ENCODE data around the gene NQO2.
A peak's percentile ranks its signal among the peaks of the same experiment; 100 is the strongest.

Gene NQO2, protein sequence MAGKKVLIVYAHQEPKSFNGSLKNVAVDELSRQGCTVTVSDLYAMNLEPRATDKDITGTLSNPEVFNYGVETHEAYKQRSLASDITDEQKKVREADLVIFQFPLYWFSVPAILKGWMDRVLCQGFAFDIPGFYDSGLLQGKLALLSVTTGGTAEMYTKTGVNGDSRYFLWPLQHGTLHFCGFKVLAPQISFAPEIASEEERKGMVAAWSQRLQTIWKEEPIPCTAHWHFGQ

DNA sequence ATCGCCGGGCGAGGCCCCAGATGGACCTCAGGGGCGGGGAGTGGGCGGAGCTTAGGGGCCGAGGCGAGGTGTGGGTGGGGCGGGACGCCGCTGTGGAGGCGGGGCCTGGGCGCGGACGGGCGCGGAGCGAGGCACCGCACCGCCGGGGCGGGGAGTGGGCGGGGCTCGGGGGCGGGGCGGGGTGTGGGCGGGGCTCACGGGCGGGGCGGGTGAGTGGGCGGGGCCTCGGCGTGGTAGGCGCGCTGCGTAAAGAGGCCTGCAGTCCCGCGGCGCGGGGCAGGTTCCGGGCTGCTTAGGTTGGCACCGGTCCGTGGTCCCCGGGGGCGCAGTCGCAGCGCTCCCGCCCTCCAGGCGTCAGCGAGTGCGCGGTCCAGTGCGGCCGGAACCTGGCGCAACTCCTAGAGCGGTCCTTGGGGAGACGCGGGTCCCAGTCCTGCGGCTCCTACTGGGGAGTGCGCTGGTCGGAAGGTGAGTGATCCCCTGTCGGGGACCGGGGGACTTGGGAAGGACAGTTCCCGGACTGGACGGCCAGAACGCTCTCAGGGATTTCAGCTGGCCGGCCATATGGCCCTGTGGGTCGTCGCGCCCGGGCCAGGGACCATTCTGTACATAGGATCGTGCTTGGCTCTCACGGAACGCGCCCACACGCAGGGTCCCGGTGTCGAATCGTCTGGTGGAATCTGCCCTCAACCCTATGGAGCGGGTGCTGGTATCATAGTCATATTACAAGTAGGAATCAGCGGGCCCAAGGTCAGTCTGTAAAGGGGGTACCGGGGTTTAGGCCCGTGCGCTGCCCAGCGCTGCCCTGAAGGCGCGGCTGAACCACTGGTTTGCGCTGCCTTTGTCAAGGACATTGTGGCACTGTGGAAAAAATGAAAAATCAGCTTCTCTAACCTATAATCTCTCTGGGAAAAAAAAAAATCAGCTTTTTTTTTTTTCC, at the start of gene NQO2:
Gene NQO2, plus strand, starts transcription at position 277 of the 940 bp plus-strand sequence. CDS start 6,659 bp downstream, outside the sequence.
- peak in 1 of 2 experiments; percentile 91 for DNase-seq

DNA sequence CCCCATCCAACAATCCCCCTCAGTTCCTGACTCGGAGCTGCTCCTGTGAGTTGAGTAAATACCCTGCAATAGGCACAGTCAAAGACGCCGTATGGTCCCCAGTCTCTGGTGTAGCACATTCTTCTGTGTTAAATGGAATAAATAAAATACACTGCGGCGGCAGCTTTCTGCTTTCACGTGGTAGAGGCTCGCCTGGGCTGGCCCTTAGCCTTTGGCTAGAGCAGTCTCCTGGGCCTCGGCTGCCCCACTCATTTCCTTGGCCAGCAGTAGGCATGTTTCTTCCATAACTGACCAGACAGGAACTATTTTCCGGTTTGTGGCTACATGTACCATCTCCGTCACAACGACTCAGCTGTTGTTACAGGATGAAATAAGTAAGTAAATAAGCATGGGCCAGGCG, 49.0 kb upstream of the NQO2 start:
- DNase-seq, result no peak

DNA sequence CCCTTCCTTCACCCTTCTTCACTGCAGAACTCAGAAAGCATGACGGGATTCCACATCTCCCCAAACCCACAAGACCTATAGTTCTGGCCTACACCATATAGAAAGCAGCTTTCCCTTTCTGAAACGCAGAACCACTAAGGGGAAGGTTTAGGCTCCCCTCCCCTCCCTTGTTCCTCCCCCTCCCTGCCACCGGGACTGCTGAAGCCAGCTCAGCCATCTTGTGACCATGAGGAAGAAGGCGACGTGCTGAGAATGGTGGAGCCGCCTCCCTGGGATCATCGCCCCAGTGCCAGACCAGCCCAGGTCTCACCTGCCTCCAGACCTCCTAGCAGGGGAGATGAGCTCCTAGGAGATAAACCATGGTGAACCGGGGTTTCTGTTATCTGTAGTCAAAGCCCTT, 48.0 kb upstream of the NQO2 start:
- no peak for DNase-seq

DNA sequence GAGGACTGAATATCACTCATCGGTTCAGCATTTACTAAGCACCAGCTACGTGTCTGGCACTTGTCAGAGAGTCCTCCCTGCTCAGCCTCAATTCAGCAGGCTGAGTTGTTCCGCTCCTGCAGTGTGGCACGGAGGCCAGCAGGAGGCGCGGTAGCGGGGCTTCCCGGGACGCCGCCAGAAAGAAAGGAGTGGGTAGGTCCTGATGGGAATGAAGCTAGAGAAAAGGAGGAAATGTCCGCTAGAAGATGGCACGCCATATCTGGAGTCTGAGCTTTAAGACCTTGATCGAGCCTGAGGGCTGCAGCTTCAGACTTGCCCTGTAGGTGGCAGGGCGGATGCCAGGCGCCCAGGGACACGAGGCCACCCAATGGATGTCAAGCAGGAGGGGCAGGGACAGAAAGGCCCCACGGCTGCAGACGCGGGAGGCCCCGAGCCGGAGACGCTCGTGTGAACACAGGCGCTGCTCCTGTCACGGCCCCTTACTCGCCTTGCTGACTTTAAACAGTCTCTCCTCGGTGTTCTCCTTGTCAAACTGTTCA, 47.1 kb upstream of the NQO2 start:
- peak in 1 of 2 experiments; percentile 45 for DNase-seq

DNA sequence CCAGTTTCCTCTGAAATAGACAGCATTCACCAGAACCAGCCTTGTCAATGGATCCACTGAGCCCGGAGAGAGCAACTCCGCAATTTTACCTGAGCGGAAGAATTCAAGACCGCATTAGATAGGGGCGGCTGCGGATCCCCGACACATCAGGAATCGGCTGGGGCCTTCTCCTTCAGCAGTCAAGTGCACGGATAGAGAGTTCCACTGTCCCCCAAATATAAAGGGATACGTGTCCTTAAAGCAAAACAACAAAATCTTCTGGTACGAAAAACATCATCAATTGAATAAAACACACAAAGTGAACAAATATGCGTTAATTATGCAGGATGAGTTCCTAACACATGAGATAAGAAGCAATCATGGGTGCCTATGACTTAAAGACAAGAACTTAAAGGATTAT, 46.6 kb upstream of the NQO2 start:
- DNase-seq, result no peak

DNA sequence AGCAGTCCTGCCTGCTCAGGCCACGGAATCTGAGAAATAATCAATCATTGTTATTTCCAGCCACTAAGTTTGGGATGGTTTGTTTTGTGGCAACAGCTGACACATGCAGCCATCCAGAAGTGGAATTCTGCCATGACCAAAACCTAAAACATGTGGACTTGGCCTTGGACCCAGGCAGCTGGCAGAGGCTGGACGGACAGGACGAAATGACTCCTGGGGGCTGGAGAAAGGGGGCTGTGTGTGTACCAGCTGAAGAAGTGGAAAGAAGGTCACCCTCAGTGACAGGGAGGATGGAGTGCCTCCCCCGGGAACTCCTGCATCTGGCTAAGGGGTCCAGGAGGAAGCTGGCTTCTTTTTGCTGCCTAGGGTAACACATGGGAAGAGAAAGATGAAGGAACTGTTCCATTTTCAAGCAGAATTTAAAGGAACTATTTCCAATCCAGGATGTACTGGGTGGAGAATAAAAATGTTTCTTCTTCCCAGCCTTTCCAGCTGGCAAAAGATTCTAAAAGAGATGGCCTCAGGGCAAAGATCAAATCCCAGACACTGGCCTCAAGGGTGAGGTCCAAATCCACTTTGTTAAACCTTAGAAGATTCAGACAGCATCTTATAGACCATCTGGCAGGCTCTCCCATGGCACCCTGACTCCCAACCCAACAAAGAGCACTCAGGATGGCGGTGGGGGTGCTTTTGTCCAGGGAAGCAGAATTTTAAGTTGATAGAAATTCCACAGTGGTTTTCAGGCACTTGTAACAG, 42.6 kb upstream of the NQO2 start:
- no peak for DNase-seq

DNA sequence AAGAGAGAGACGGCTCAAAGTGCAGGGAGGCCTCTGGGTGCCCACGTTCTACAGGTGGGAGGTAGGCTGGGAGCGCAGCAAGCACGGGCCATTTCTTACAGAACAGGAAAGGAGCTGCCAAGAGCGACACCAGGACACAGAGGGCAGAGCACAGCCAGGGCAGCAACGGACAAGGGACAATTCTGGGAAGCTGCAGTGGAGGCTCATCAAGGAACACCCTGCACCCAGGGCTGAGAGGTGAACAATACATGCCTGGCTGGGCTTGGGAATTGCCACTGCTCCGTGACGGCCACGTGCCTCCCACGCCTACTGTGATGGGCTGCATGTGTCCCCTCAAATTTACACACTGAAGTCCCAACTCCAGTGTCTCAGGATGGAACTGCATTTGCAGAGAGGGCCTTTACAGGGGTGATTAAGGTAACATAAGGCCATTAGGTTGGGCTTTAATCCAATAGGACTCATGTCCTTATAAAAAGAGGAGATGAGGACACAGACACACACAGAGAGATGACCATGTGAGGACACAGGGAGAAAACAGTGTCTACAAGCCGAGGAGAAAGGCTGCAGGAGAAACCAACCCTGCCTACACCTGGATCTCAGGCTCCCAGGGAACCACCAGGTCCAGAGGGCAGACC, 41.9 kb upstream of the NQO2 start:
- DNase-seq, result no peak

DNA sequence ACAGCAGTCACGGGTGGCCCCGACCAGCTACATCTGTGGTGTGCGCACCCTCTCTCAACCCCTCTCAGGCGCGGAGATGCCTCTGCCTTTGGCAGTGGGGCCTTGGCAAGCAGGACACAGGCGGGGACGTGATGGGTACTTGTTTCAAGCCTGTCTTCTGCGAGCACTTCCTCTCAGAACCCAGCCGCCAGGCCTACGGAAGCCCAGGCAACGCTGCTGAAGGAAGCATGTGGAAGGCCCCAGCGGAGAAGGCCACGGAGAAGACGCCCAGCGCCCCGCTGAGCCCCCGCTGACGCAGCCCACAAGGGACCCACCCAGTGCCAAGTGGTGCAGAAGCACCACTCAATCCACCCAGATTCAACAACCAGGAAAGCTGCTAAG, 41.4 kb upstream of the NQO2 start:
- no peak for DNase-seq

DNA sequence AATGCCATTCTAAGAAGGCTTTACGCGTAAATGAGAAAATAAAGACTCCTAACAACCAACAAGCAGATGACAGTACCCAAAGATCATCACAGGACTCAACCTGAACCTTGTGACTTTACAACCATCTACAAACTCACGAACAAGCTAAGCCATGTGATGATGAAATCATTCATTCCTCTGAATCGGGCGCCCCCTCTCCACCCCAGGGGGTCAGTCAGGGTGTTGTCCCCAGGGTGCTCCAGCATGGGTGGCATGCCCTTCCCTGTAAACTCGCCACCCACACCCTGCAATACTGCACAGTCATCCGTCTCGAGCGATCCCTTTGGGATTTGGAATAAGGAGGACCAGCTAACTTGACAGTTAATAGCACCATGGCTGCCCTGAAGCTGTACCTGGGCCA, 40.9 kb upstream of the NQO2 start:
- DNase-seq, result no peak

DNA sequence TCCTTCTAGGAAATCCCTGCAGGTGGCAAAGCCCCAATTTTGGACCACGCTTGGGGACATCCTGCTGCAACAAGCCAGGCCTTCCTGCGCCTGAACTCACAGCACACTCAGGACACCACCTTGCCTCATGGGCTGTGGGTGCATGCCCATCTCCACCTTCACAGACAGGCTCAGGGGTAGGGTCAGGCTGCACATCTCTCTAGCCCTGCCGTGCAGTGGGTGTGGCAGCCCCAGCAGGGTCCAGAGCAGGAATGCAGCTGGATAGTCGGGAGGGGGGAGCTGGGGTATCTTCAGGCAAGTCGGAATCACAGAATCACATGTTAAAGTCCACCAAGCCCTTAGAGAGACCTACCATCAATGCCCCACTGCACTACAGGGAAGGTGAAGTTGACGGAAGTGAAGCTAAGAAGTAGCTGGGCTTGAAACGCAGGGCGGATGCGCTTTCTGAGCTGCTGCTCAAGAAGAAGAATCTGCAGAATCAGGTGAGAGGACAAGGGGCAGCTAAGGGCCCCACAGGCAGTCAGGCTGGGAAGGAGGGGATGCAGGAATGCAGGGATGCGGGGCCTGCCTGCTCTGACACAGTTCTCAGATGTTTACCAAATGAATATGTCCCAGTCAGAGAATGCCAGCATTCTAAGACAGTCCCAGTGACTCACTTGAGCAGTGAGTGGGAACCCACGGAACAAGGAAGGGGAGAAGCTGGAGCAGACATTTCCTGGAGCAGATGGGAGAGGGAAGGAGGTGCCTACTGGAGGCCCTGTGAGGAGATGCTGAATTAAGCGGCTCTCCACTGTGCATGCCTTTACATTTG, 39.6 kb upstream of the NQO2 start:
- DNase-seq, result no peak

DNA sequence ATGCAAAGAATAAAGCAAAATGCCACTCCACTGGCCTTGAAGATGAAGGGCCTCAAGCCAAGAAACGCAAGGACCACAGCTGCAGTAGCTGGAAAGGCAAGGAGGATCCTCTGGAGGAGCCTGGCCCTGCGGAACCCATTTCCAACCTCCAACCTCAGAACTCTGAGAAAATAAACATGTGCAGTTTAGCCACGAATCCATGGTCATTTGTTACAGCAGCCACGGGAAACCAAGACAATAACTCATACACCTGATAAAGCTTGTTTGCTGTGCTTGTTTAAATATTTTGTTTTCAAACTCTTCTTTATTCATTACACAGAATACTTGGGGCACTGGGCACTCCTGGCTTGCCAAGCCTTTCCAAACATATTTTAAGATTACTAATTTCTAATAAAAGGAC, 38.8 kb upstream of the NQO2 start:
- DNase-seq, result no peak

DNA sequence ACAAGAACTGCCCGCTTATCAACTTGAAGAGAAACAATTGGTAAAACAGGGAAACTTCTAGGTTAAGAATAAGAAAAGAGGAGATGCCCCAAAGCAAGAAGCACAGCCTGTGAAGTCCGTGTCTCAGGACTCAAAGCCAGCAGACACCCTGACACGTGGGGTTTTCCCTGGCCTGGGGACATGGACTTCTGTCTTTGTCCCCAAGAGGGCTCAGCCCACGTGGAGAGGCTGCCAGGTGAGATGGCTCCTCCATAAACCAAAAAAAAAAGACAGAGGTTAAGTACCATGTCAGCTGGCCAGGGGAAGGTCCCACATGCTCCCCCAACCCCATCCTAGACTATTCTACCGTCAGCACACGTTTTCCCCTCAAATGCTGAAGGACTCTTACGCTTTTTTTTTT, 38.2 kb upstream of the NQO2 start:
- no peak for DNase-seq

DNA sequence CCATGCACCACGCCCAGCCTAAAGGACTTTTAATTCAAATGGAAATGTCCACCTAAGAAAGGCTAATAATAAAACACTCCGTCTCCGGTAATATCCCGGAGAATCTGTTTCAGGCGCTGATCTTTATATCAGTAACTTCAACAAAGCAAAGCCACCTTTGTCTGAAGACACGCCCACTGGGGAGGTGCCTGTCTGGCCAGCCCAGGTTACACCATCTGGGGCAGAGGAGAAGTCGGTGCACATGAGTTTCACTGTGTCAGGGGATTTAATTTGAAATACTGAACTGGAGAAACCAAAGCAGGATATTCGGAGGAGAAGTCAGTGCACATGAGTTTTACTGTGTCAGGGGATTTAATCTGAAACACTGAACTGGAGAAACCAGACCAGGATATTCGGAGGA, 37.7 kb upstream of the NQO2 start:
- DNase-seq, result no peak

DNA sequence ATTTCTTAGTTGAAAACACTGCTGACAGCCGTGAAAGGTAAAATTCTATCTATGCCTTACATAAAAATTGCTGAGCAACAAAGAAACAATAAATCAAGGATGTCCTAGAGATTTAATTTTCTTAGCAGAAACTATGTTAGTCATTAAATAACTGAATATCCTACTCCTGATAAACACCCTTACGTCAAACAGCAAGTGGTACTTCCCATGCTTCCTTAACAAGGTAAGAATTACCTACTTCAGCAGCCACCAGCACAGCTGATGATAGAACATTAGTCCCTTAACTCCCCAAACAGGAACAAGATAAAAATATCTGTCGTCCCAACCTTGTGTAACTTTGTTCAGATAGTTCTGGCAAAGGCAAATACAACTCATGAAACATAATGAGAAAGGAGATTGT, 37.1 kb upstream of the NQO2 start:
- no peak for DNase-seq

DNA sequence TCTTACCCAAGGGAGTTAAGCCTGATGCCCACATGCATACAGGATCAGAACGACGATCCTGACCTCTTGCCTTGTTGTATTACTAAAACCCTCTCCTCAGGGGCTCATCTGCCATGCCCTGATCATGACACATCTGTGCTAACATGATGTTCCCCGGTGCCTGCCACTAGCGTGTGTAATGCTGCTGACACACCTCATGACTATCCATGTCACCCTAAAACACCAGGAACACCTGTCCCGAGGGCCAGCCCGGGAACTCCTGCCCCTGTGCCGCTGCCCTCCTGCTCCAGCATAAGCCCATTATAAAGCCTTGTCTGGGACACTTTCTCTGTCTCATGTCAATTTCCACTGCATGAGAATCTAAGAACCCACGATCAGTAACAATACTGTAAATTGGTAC, 35.9 kb upstream of the NQO2 start:
- DNase-seq, result no peak

DNA sequence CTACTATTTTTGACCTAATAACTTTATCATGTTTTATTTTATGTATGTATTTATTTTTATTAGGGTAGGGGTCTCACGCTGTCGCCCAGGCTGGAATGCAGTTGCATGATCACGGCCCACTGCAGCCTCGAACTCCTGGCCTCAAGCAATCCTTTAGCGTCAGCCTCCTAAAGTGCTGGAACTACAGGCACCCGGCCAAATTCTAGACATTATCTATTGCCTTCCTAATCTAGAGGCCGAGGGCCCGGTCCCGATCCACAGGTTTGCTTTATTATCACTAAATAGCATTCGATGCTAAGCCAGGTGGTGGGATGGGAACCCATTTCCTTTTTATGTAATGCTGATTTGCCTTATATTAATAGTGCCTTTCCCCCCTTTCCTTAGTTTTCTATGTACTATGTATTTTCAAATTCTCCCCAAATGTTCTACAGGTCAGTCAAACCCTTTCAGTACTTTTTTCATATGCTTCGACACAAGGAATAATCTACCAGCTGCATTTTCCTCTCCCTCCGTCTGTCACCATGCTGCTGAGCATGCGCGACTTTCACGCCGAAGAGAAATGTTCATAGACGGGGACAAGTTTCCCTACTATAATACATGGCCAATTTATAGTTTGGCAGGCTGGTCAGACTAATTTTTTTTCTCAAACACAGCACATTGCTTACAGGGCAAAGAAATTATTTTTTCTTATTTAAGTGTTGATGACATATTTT, 34.7 kb upstream of the NQO2 start:
- DNase-seq, result no peak

DNA sequence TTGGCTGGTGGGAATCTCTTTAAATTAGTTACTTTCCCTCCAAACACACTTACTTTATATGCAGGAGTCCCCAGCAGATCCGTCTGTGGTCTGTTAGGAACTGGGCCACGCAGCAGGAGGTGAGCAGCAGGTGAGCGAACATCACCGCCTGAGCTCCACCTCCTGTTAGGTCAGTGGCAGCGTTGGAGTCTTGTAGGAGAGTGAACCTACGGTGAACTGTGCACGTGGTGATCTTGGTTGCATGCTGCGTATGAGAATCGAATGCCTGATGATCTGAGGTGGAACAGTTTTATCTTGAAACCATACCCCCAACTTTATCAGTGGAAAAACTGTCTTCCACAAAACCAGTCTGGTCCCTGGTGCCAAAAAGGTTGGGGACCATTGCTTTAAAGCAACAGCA, 33.3 kb upstream of the NQO2 start:
- DNase-seq, result no peak

DNA sequence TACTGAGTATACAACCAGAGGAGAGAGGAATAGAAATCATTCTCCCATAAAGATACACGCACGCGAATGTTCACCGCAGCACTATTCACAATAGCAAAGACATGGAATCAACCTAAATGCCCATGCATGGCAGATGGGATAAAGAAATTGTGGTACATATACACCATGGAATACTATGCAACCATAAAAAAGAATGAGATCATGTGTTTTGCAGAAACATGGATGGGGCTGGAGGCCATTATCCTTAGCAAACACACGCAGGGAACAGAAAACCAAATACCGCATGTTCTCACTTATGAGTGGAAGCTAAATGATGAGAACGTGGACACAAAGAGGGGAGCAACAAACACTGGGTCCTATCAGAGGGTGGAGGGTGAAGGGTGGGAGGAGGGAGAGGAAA, 31.8 kb upstream of the NQO2 start:
- DNase-seq, result no peak

DNA sequence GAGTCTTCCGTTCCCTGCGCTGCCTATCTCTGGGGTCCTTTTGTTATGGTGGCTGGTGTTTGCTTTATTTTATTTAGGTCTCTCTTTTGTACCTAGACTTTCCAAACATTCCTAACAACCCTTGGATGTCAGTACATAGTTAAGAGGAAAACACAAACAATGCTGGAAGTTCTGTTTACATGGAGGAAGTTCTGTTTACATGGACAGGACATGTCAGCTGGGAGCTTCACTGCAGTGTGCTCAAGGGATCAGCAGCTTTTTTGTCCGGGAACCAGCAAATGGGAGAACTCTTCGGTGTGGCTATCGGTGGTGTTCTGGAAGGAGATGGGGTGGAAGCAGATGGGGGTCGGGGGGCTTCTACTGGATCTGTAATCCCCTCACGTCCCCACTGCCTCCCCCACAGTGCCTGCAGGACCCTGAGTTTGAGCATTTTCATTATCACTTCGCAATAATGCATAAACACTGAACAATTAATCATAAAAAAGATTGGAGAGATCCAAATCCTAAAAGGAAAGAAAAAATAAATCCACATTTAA, 31.0 kb upstream of the NQO2 start:
- no peak for DNase-seq

DNA sequence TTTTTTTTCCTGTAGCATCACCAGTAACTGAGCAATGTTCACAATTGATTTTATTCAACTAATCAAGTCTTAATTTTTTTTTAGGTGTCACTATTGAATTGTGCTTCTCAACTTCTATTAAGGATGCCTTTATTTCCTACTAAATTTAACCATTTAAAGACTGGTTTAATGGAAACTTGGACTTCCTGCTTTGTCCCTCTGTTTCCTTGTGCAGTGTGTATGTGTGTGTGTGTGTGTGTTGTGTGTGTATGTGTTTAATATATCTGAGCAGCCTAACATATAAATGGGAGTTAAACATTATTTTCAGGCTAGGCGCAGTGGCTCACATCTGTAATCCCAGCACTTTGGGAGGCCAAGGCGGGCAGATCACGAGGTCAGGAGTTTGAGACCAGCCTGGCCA, 30.1 kb upstream of the NQO2 start:
- no peak for DNase-seq

DNA sequence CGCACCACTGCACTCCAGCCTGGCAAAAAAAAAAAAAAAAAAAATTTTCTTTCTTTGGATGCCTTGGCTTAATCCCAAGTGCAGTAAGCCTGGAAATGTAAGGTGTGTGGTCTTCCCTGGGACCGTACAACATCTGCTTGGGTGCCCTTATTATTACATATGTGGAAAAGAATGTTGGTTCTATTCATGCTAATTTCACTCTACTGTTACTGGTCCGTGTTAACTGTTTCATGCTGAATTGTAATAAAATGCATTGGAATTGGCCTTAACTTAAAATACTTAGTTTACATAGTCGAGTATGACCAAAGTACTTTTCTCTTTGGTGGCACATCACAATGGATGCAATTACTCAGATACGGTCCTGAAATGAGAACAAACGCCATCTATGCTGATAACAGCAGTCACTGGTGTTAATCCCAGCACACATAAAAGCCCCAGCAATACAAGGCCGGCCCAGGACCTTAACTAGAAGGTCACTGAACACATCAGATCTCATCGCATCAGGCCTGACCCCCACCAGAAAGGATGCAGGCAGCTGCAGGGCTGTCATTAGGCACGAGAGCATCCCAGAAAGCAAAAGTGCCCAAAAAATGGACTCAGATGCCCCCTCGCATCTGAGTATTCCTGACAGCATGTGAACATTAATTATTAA, 29.5 kb upstream of the NQO2 start:
- no peak for DNase-seq
